Measurements from ENCODE around the gene MED23.
"Not testable (repeated sequence)": the region's sequence is repeated elsewhere in the genome, so short reads cannot be mapped to it uniquely, and the experiment has no call there.

The MED23 gene

GRCh38 chr6:131531681-131532080 is 96.4 kb downstream of the MED23 start:
- H3K4me3 ChIP-seq (ENCODE audit: low read length); DNase-seq (ENCODE audit: low read depth, low spot score): not testable (repeated sequence)

GRCh38 chr6:131530936-131531335 is 97.1 kb downstream of the MED23 start:
- not testable (repeated sequence) for DNase-seq (ENCODE audit: low read depth, low spot score); H3K4me3 ChIP-seq (ENCODE audit: low read length)

DNA sequence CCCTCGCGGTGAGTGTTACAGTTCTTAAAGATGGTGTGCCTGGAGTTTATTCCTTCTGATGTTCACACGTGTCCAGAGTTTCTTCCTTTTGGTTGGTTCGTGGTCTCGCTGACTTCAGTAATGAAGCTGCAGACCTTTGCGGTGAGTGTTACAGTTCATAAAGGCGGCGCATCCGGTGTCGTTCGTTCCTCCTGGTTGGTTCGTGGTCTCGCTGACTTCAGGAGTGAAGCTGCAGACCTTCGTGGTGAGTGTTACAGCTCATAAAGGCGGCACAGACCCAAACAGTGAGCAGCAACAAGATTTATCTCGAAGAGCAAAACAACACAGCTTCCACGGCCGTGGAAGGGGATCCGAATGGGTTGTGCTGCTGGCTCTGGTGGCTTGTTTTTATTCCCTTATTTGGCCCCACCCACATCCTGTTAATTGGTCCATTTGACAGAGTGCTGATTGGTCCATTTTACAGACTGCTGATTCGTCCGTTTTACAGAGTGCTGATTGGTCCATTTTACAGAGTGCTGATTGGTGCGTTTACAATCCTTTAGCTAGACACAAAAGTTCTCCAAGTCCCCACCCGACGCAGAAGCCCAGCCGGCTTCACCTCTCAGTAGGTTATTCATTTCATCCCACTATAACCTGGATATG is 103.2 kb downstream of the MED23 start:
- peak; percentile 5 for DNase-seq (ENCODE audit: low read depth, low spot score)
- no peak overlapping the region for H3K4me3 ChIP-seq (ENCODE audit: low read length)

- no peak for DNase-seq (ENCODE audit: low read depth, low spot score)
- H3K4me3 ChIP-seq (ENCODE audit: low read length): no peak overlapping the region
Observed at GRCh38 chr6:131523988-131524673, 103.9 kb downstream of the MED23 start.

Measured in Jurkat, Clone E6-1 (cell line).